Lower lobe of right lung (tissue), 2 donors: Measurements from ENCODE around the gene PRSS50. TPM values are rescaled to one million over a fixed set of nuclear protein-coding genes. Genes with fewer than 3 reads are reported as not detected.

Experiments used
- ATAC-seq, 2 donors: fragments of 200-7000 bp; cut with Tn5 transposase; one replicate each; pipeline ENCODE4 v1.9.1; 2020 to 2022; ENCODE audit warnings: mild to moderate bottlenecking in 2 of 2, moderate library complexity in 2 of 2
- DNase-seq: peaks from one replicate; pipeline ENCODE4 v3.0.0-alpha.2; 2020
- H3K27ac ChIP-seq: fragments of 200-600 bp; one replicate; pipeline ENCODE4 v1.8.0; 2022
- H3K27me3 ChIP-seq: fragments of 200-600 bp; one replicate; pipeline ENCODE4 v1.8.0; 2022; ENCODE audit warnings: low read depth
- H3K36me3 ChIP-seq: fragments of 200-600 bp; one replicate; pipeline ENCODE4 v1.8.0; 2022; ENCODE audit warnings: mild to moderate bottlenecking
- H3K4me1 ChIP-seq: fragments of 200-600 bp; one replicate; pipeline ENCODE4 v1.8.0; 2022
- H3K4me3 ChIP-seq: fragments of 200-600 bp; one replicate; pipeline ENCODE4 v1.8.0; 2022; ENCODE audit warnings: mild to moderate bottlenecking
- H3K9me3 ChIP-seq: fragments of 200-600 bp; one replicate; pipeline ENCODE4 v1.8.0; 2022
- CTCF ChIP-seq: fragments of 200-600 bp; IDR thresholded peaks from one replicate; pipeline ENCODE4 v1.8.0; 2022; ENCODE audit warnings: antibody characterized with exemption, mild to moderate bottlenecking
- intact Hi-C: fragments of 100-400 bp; cut with DNase I; formaldehyde crosslinking; loops from one replicate; pipeline ENCODE4 v1.11.0; 2022
- total RNA-seq: library from RNA; stranded (reverse); fragmentation: NEBNext Ultra II Directional; extraction: Animal tissue kit (Norgen Biotek cat#: 25700); gene quantifications from one replicate; pipeline ENCODE4 v1.2.1, GENCODE V29; 2021
- donor health status: DM: no; HTN: yes; CAD: no; lungs with severe emphysema.

The PRSS50 gene
- total RNA-seq, 1 donor from 2014 or later, result 0.41 TPM

- TF ChIP-seq CTCF, result no peak
- Histone ChIP-seq H3K4me1 (no peaks in the 10 kb centered on the region), H3K9me3 (no peaks in the 10 kb centered on the region), H3K27me3 (no peaks in the 10 kb centered on the region), H3K36me3 (peaks cover 51% of the 10 kb centered on the region), H3K4me3 (no peak overlapping the region), H3K27ac (no peak overlapping the region)
- intact Hi-C loops, result no loop called here
- peak; percentile 30 for DNase-seq
- no peak for ATAC-seq
Measured at GRCh38 chr3:46673151-46674030, 44.3 kb downstream of the PRSS50 start.

- Histone ChIP-seq H3K4me3 (no peak overlapping the region), H3K27me3 (no peaks in the 10 kb centered on the region), H3K27ac (no peak overlapping the region), H3K36me3 (peaks cover 51% of the 10 kb centered on the region), H3K9me3 (no peaks in the 10 kb centered on the region), H3K4me1 (no peaks in the 10 kb centered on the region)
- TF ChIP-seq CTCF, result no peak
- DNase-seq (no peak), ATAC-seq (no peak)
- intact Hi-C loops, result no loop called here
Measured at GRCh38 chr3:46672349-46672695, 45.3 kb downstream of the PRSS50 start.

- peak; percentile 30 for DNase-seq
- H3K27me3 ChIP-seq, result no peaks in the 10 kb centered on the region
- no peaks in the 10 kb centered on the region for H3K4me1 ChIP-seq
- intact Hi-C loops, result no loop called here
- H3K4me3 ChIP-seq, result no peak overlapping the region
- TF ChIP-seq CTCF, result no peak
- H3K36me3 ChIP-seq, result peaks cover 51% of the 10 kb centered on the region
- no peaks in the 10 kb centered on the region for H3K9me3 ChIP-seq
- no peak overlapping the region for H3K27ac ChIP-seq
- ATAC-seq, result no peak
Measured at GRCh38 chr3:46671541-46672348, 45.9 kb downstream of the PRSS50 start.

GRCh38 chr3:46670891-46671427 lies 46.7 kb downstream of the PRSS50 start:
- Histone ChIP-seq H3K27ac (no peak overlapping the region), H3K9me3 (no peaks in the 10 kb centered on the region), H3K36me3 (peaks cover 43% of the 10 kb centered on the region), H3K4me3 (no peak overlapping the region), H3K27me3 (no peaks in the 10 kb centered on the region), H3K4me1 (no peaks in the 10 kb centered on the region)
- ATAC-seq (no peak), DNase-seq (peak; percentile 19)
- TF ChIP-seq CTCF, result no peak
- intact Hi-C loops, result no loop called here

- Histone ChIP-seq H3K27me3 (no peaks in the 10 kb centered on the region), H3K36me3 (peaks cover 36% of the 10 kb centered on the region), H3K27ac (no peak overlapping the region), H3K4me1 (no peaks in the 10 kb centered on the region), H3K9me3 (no peaks in the 10 kb centered on the region), H3K4me3 (no peak overlapping the region)
- intact Hi-C loops, result no loop called here
- TF ChIP-seq CTCF, result no peak
- DNase-seq (peak; percentile 9), ATAC-seq (no peak)
Measured at GRCh38 chr3:46670000-46670890, 47.4 kb downstream of the PRSS50 start.
